Parathyroid adenoma (tissue), 2 donors: Measurements from ENCODE around the gene ADCY5.

ENCODE experiments used
- H2AFZ ChIP-seq: fragments of 300-600 bp; sonication (generic); one replicate; pipeline ENCODE4 v1.7.0; 2017; ENCODE audit warnings: antibody characterized with exemption, mild to moderate bottlenecking
- H3K27ac ChIP-seq: fragments of 300-600 bp; sonication (generic); one replicate; pipeline ENCODE4 v1.7.0; 2017
- H3K27me3 ChIP-seq: fragments of 300-600 bp; sonication (generic); one replicate; pipeline ENCODE4 v1.7.0; 2017; ENCODE audit warnings: low read length; ENCODE audit not compliant: control insufficient read depth, insufficient read depth
- H3K36me3 ChIP-seq: fragments of 300-600 bp; sonication (generic); one replicate; pipeline ENCODE4 v1.7.0; 2017; ENCODE audit warnings: low read length; ENCODE audit not compliant: control insufficient read depth, insufficient read depth
- H3K4me1 ChIP-seq: fragments of 300-600 bp; sonication (generic); one replicate; pipeline ENCODE4 v1.7.0; 2017; ENCODE audit warnings: control low read depth
- H3K4me2 ChIP-seq: fragments of 300-600 bp; sonication (generic); one replicate; pipeline ENCODE4 v1.7.0; 2017; ENCODE audit warnings: low read length
- H3K4me3 ChIP-seq: fragments of 300-600 bp; sonication (generic); one replicate; pipeline ENCODE4 v1.7.0; 2017; ENCODE audit warnings: low read depth, low read length
- H3K79me2 ChIP-seq: fragments of 300-600 bp; sonication (generic); one replicate; pipeline ENCODE4 v1.7.0; 2017; ENCODE audit warnings: control low read depth
- H3K9ac ChIP-seq: fragments of 300-600 bp; sonication (generic); one replicate; pipeline ENCODE4 v1.7.0; 2017; ENCODE audit warnings: mild to moderate bottlenecking
- H3K9me3 ChIP-seq: fragments of 300-600 bp; sonication (generic); one replicate; pipeline ENCODE4 v1.7.0; 2017; ENCODE audit warnings: low read length; ENCODE audit not compliant: control insufficient read depth
- TF ChIP-seq, protein P1 (sequence below): fragments of 300-600 bp; sonication (generic); IDR thresholded peaks from one replicate; pipeline ENCODE4 v1.7.0; 2017; ENCODE audit warnings: antibody characterized with exemption, mild to moderate bottlenecking
- donor health status: primary hyperparathyroidism.

The ADCY5 gene

DNA sequence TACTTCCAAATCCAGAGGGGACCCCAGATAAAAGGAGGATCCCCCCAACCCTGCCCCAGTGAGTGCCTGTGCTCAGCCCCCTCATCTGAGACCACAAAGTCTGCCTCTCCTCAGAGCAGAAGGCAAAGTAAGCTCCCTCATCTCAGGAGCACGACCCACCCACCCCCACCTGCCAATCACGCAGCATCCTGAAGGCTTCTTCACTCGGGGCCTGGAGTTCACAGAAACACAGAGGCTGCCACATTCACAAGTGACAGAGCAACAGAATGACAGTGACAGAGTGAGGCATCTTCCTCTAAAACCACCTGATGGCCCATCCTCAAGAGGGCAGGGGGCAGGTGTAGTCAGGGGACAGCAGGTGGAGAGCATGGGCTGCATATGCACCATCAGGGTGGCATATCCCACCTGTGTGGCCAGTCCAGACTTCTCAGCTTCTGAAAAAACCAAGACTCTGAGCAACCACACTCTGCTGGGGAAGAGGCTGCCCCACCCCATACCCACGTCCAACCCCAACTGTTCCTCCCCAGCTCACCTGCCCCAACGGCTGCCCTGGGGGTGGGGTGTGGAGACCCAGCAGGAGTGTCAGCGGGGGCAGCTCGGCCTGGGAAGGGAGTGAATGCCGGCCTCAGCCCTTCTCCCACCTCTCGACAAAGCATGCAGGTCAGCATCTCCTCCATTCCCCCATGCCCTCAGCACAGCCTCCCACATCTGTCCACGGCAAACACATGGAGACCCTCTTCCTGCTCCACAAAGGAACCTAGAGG, 19.3 kb downstream of the ADCY5 start:
- Histone ChIP-seq H3K79me2 (no peaks in the 10 kb centered on the region), H3K9ac (no peak overlapping the region), H3K27me3 (no peaks in the 10 kb centered on the region), H3K4me1 (no peaks in the 10 kb centered on the region), H3K4me2 (no peak overlapping the region), H3K9me3 (no peaks in the 10 kb centered on the region), H3K27ac (no peak overlapping the region), H2AFZ (no peak overlapping the region), H3K36me3 (no peaks in the 10 kb centered on the region), H3K4me3 (no peak overlapping the region)
- TF ChIP-seq, protein P1, sequence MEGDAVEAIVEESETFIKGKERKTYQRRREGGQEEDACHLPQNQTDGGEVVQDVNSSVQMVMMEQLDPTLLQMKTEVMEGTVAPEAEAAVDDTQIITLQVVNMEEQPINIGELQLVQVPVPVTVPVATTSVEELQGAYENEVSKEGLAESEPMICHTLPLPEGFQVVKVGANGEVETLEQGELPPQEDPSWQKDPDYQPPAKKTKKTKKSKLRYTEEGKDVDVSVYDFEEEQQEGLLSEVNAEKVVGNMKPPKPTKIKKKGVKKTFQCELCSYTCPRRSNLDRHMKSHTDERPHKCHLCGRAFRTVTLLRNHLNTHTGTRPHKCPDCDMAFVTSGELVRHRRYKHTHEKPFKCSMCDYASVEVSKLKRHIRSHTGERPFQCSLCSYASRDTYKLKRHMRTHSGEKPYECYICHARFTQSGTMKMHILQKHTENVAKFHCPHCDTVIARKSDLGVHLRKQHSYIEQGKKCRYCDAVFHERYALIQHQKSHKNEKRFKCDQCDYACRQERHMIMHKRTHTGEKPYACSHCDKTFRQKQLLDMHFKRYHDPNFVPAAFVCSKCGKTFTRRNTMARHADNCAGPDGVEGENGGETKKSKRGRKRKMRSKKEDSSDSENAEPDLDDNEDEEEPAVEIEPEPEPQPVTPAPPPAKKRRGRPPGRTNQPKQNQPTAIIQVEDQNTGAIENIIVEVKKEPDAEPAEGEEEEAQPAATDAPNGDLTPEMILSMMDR = no peak

DNA sequence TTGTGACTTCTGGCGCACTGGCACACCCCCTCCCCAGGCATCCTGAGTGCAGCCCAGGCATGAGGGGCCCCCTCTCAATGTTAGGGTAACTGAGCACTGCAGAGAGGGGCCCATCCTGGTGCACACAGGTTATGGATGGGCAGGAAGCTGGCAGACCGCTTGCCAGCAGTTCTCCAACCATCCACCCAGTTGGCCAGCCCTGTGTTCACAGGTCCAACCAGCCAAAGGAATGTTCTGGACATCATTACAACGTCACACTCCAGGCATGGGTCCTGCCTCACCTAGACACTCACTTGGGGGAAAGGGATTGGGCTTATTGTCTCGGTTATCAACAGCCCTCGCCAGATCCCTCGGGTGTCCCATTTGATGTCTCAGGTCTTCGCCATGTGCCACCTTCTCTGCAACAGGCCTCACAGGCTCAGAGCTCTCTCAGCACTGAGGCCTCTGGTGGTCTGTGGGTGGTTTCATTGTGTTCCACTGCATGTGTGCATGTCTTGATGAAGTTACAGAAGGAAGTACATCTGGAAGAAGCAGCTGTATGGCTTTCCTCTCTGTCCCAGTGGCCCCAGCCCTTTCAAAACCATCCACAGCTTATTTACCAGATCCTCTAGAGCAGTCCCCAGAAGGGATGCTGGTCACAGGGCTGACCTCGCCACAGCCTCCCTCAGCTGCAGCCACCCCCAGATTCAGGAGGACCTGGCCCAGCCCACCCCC, 23.7 kb downstream of the ADCY5 start:
- Histone ChIP-seq H3K27ac (no peak overlapping the region), H3K9me3 (no peaks in the 10 kb centered on the region), H3K4me1 (no peaks in the 10 kb centered on the region), H3K27me3 (no peaks in the 10 kb centered on the region), H3K4me2 (no peak overlapping the region), H3K4me3 (no peak overlapping the region), H3K36me3 (no peaks in the 10 kb centered on the region), H2AFZ (no peak overlapping the region), H3K9ac (no peak overlapping the region), H3K79me2 (no peaks in the 10 kb centered on the region)
- TF ChIP-seq, protein P1 = no peak

GRCh38 chr3:123424321-123424998, 24.4 kb downstream of the ADCY5 start:
- Histone ChIP-seq H2AFZ (no peak overlapping the region), H3K79me2 (no peaks in the 10 kb centered on the region), H3K4me2 (no peak overlapping the region), H3K4me3 (no peak overlapping the region), H3K9me3 (no peaks in the 10 kb centered on the region), H3K4me1 (no peaks in the 10 kb centered on the region), H3K27ac (no peak overlapping the region), H3K36me3 (no peaks in the 10 kb centered on the region), H3K27me3 (no peaks in the 10 kb centered on the region), H3K9ac (no peak overlapping the region)
- TF ChIP-seq, protein P1 = no peak

GRCh38 chr3:123423806-123424205, 25.1 kb downstream of the ADCY5 start:
- Histone ChIP-seq H2AFZ (no peak overlapping the region), H3K4me3 (no peak overlapping the region), H3K4me2 (no peak overlapping the region), H3K27me3 (no peaks in the 10 kb centered on the region), H3K9me3 (no peaks in the 10 kb centered on the region), H3K79me2 (no peaks in the 10 kb centered on the region), H3K27ac (no peak overlapping the region), H3K36me3 (no peaks in the 10 kb centered on the region), H3K9ac (no peak overlapping the region), H3K4me1 (no peaks in the 10 kb centered on the region)
- TF ChIP-seq, protein P1 = no peak
